Loucy (cell line): Measurements from ENCODE around the gene DOCK6.

ENCODE experiments used
- CTCF ChIP-seq: fragments of 200-600 bp; sonication (generic); conservative IDR thresholded peaks from 2 replicates; pipeline ENCODE4 v1.5.1; 2014; ENCODE audit warnings: mild to moderate bottlenecking, antibody characterized with exemption, low read length
- EZH2phosphoT487 ChIP-seq: fragments of 200-600 bp; IDR thresholded peaks from 2 replicates; pipeline ENCODE4 v1.6.1; 2018; ENCODE audit warnings: antibody characterized with exemption, mild to moderate bottlenecking, moderate library complexity, borderline replicate concordance

- no peak for TF ChIP-seq CTCF
- no peak for TF ChIP-seq EZH2phosphoT487
Observed at GRCh38 chr19:11230621-11231386, 31.5 kb downstream of the DOCK6 start.
